DMS114 treated with DMSO at 0.1 percent for 48 hours (cell line): ENCODE data around the gene PRR22.

Experiments used
- DNase-seq: peaks from one replicate; lab custom pipeline; 2025; ENCODE audit not compliant: unreplicated experiment; lab: John Stamatoyannopoulos, UW

PRR22 gene

GRCh38 chr19:5784581-5785147, at the start of gene PRR22:
Gene PRR22, minus strand, starts transcription at chr19:5784746. Its CDS starts 86 bp downstream, at chr19:5784660.
- no peak for DNase-seq

GRCh38 chr19:5832527-5833216, 48.1 kb upstream of the PRR22 start:
- DNase-seq = no peak

GRCh38 chr19:5832061-5832460, 47.5 kb upstream of the PRR22 start:
- DNase-seq = no peak

- DNase-seq = no peak
Measured at GRCh38 chr19:5831159-5831558, 46.6 kb upstream of the PRR22 start.

- no peak for DNase-seq
Measured at GRCh38 chr19:5829567-5830310, 45.2 kb upstream of the PRR22 start.

- DNase-seq = no peak
Measured at GRCh38 chr19:5828661-5829566, 44.4 kb upstream of the PRR22 start.

- DNase-seq = peak; percentile 66
Measured at GRCh38 chr19:5827891-5828660, 43.5 kb upstream of the PRR22 start.

- DNase-seq = no peak
Measured at GRCh38 chr19:5827342-5827890, 42.9 kb upstream of the PRR22 start.

- no peak for DNase-seq
Measured at GRCh38 chr19:5826531-5827341, 42.2 kb upstream of the PRR22 start.

GRCh38 chr19:5825178-5825577, 40.6 kb upstream of the PRR22 start:
- DNase-seq = no peak

- no peak for DNase-seq
Measured at GRCh38 chr19:5824751-5825150, 40.2 kb upstream of the PRR22 start.

GRCh38 chr19:5823579-5824281, 39.2 kb upstream of the PRR22 start:
- DNase-seq = no peak

GRCh38 chr19:5822181-5822844, 37.8 kb upstream of the PRR22 start:
- no peak for DNase-seq

- DNase-seq = no peak
Measured at GRCh38 chr19:5821521-5822180, 37.1 kb upstream of the PRR22 start.

- DNase-seq = no peak
Measured at GRCh38 chr19:5820785-5821184, 36.2 kb upstream of the PRR22 start.

- DNase-seq = no peak
Measured at GRCh38 chr19:5818594-5818993, 34.0 kb upstream of the PRR22 start.

- DNase-seq = no peak
Measured at GRCh38 chr19:5817218-5817617, 32.7 kb upstream of the PRR22 start.

GRCh38 chr19:5814852-5815246, 30.3 kb upstream of the PRR22 start:
- no peak for DNase-seq
